ENCODE measurements around the gene FBXL5.

DNA sequence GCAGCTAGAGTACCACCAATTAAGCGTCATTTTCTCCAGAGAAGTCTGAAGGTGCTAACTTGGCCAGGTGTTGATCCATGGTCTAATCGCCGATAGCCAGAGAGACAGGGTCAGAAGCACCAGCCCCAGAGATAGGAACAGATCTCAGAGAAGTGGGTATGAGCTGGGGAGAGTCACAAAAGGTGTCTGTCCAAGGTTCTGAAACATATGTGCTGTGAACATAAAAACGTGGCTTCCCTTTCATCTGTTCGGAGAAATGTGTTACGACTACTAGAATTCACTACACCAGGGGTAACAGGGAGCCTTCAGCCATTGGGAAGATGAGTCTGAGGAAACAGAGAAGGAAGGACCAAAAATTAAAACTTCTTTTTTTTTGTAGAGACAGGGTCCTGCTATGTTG, 91.3 kb downstream of the FBXL5 start:
- TF ChIP-seq CTCF (IDR thresholded peaks at IDR 0.05) (no peak), CREB1 (CRISPR knock-in tag; IDR thresholded peaks at IDR 0.05) (no peak), ETV6 (CRISPR knock-in tag; IDR thresholded peaks at IDR 0.05) (no peak), ZNF232 (CRISPR knock-in tag; IDR thresholded peaks at IDR 0.05) (no peak), ATF1 (CRISPR knock-in tag; IDR thresholded peaks at IDR 0.05) (no peak)
